Amygdala (tissue), 56 donors: ENCODE results near the gene SNAP25.

Experiments used
- DNase-seq, 56 donors: peaks; one replicate each; lab custom pipeline; 2025; lab: John Stamatoyannopoulos, UW

Gene SNAP25

GRCh38 chr20:10218536-10219451, at the start of gene SNAP25:
TSS of gene SNAP25 (plus strand) at chr20:10218830. CDS start at chr20:10275492, 56,662 bp downstream.
- DNase-seq, result peak; percentile 9 to 90 (median 77)

DNA sequence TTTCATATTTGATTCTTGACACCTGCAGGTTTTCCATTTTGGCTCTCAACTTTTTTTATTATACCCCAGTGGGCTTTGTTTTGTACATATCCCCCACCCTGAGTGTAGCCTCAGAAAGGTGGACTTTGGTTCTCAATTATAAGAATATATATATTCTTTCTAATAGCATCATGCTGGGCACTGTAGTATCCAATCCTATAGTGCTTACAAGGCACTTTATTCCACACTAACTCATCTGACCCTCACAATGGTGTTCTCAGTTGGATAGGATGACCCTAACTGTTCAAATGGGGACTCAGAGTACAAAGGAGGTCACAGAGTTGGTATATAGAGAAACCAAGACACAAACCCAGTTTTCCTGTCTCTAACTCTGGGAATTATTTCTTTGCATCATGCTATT, 48.9 kb upstream of the SNAP25 start:
- DNase-seq, result no peak

DNA sequence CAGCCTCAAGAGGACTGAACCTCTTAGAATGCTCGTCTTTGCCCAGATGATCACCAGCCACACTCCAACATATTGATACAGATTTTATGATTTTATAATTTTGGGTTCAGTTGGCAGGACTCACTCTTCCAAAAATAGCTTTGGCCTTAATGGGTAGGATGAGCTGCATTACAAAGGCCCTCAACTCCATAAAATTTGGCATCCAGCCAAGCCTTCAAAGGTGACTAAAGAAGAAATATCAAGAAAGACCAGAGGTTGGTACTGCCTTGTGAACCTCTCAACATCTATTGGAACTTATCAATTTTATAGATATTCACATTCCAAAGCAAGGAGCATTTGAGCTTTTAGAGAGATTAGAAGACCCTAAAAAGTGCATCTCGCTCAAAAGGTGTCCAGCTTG, 48.4 kb upstream of the SNAP25 start:
- no peak for DNase-seq

- peak in 46 of 56 donors; percentile 7 to 77 (median 48) for DNase-seq
These were observed 46.5 kb upstream of the SNAP25 start for GRCh38 chr20:10171864-10172751.

- DNase-seq, result peak in 25 of 56 donors; percentile 1 to 46 (median 15)
These were observed 45.5 kb upstream of the SNAP25 start for GRCh38 chr20:10172998-10173655.

GRCh38 chr20:10174400-10174799, 44.2 kb upstream of the SNAP25 start:
- no peak for DNase-seq

GRCh38 chr20:10177326-10177725, 41.3 kb upstream of the SNAP25 start:
- no peak for DNase-seq

- DNase-seq, result no peak
These were observed 40.5 kb upstream of the SNAP25 start for GRCh38 chr20:10178091-10178490.

- no peak for DNase-seq
These were observed 39.8 kb upstream of the SNAP25 start for GRCh38 chr20:10178727-10179313.

DNA sequence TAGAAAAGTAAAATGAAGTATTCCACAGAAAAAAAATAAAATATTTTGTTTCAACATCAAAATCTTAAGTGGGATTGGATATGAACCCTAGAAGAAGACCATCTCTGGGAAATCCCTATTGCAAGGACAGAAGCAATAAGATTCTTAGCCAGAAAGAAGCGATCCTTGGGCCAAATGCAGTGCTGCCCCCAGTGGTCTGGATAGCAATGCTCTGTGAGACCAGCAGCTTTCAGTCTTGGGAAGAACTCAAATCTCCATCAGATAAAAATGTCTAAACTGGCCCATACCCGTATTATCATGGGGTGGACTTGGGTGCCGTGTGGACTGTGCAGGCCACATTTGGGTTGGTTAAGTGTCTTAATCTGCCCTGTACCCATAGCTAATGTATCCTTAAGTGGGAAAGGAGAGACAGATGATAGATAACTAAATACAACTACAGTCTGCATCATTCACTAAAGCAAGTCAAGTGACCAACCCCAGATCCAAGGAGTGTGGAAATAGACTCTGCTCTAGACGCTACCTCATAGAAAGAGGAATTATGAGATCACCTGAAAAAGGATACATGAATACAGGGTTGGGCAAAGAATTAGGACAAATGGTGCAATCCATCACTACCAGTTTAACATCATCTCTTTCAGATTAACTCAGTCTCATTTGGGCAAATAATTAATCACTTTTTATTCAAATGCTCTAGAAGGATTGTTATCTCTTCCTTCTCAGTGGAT, 38.9 kb upstream of the SNAP25 start:
- DNase-seq, result no peak

GRCh38 chr20:10180651-10181235, 37.9 kb upstream of the SNAP25 start:
- DNase-seq, result no peak

GRCh38 chr20:10185741-10186558, 32.7 kb upstream of the SNAP25 start:
- DNase-seq, result peak in 32 of 56 donors; percentile 0 to 62 (median 20)

- no peak for DNase-seq
These were observed 28.2 kb upstream of the SNAP25 start for GRCh38 chr20:10190456-10190855.

GRCh38 chr20:10192171-10192570, 26.5 kb upstream of the SNAP25 start:
- DNase-seq, result no peak

DNA sequence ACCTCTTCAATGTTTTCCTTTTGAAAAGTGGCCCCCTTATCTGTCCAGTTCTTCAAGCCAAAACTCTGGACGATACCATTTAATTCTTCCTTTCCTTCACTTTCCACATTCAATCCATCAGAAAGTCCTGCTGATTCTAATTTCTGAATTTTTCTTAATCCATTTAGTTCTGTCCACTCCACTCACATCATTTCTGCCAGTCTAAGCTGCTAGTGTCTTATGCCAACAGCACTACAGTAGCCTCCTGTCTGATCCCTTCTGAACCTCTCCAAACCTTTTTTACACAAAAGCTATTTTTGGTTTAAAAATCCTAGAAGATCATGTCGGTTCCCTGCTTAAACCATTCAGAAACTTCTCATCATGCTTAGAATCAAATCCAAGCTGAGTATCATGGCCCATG, 24.5 kb upstream of the SNAP25 start:
- DNase-seq, result no peak

- DNase-seq, result no peak
These were observed 18.3 kb upstream of the SNAP25 start for GRCh38 chr20:10200330-10200729.

DNA sequence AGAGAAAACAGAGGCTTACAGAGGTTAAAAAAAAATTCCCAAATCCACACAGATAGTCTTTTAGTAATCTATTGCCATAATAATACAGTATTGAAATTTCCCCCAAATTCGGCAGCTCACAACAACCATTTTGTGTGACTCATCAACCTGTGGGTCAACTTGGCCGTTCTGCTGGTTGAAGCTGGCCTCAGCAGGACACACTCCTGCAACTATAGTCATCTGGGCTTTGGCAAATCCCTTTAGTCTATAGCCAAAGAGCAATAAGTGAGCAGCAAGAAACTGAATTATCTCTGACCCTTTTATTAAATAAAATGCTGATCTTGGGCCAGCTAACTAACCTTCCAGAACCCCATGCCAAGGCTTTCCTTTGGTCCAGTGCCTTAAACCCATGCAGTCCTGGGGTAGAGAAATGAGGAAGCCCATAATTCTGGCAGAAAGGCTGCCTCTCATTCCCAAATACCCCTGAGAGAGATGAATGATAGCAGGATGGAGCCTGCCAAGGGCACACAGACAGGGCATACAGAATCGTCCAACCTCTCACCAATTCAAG, 17.2 kb upstream of the SNAP25 start:
- no peak for DNase-seq

DNA sequence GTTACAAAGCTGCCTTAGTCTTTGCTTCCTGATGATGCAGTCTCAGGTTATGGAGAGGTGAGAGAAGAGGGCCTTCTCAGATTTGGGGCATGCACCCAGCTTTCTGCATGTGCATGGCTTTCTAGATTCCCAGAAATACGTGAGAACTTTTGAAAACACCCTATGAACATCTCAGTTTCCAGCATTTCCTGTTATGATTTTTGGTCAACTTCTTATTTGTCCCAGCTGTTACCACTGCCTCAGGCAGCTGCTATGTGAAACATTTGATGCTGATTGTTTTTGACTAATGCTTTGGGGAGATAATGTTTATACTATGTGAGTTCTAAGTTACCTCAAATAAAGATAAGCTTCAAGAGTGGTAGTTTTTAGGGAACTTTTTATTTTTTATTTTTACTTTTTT, 9.5 kb upstream of the SNAP25 start:
- no peak for DNase-seq
